ENCODE measurements around the gene ZNF521. TPM values are rescaled to one million over a fixed set of nuclear protein-coding genes. Genes with fewer than 3 reads are reported as not detected.

Gene ZNF521
- total and polyA plus RNA-seq, 2 of the 13 experiments (the other 11 are each of a cell fraction or from before 2014, with no cell fraction given) = 0.02 TPM; not detected in 1

GRCh38 chr18:25189391-25190185, 162.4 kb downstream of the ZNF521 start:
- no peaks in the 10 kb centered on the region for H3K36me3 ChIP-seq (replicated peaks in 1 of 2; ENCODE audit: control insufficient read depth in 1 of 2, insufficient read depth in 2 of 2, low read length in 2 of 2)
- no peaks in the 10 kb centered on the region for H3K4me1 ChIP-seq (ENCODE audit: insufficient read depth, low read length)
- no peak overlapping the region for H3K4me2 ChIP-seq (ENCODE audit: low read depth, low read length)
- no peak for FAIRE-seq
- CTCF ChIA-PET (ENCODE audit: low intra/inter-chr PET ratio, low total read pairs) = no interaction called here
- WGBS (ENCODE audit: low lambda C conversion rate) = 12% methylated on average over 7 of the region's 7 CpGs
- H3K9me3 ChIP-seq (ENCODE audit: low read length) = no peaks in the 10 kb centered on the region
- in situ Hi-C loops (cut with HindIII; ENCODE audit: extremely low pct_ligation_motif_present, low pct_unique_long_range_greater_than_20kb) (no loop called here), intact Hi-C loops (cut with micrococcal nuclease; ENCODE audit: unreplicated experiment) (no loop called here)
- POLR2A ChIA-PET = no interaction called here
- H3K27ac ChIP-seq (ENCODE audit: extremely low read length, insufficient read depth, low read length) = no peak overlapping the region
- no peak overlapping the region for H3K4me3 ChIP-seq (replicated peaks in 1 of 3; ENCODE audit: insufficient read depth in 1 of 3, low read depth in 2 of 3, low read length in 3 of 3)
- no peaks in the 10 kb centered on the region for H3K79me2 ChIP-seq (ENCODE audit: insufficient read depth, low read length)
- 0 out of 5 replicates have a peak, but pooled peaks cover 0 to 4% of the 10 kb centered on the region in 2 experiments for H3K27me3 ChIP-seq (ENCODE audit: control insufficient read depth in 1 of 2, insufficient read depth in 2 of 2, low read length in 2 of 2)
- TF ChIP-seq ZNF616 (CRISPR knock-in tag; IDR thresholded peaks at IDR 0.05; ENCODE audit: low read depth) (no peak), ZNF773 (CRISPR knock-in tag; IDR thresholded peaks at IDR 0.05; ENCODE audit: borderline replicate concordance) (no peak), THAP8 (CRISPR knock-in tag; IDR thresholded peaks at IDR 0.05; ENCODE audit: borderline replicate concordance) (no peak), ZNF34 (CRISPR knock-in tag; IDR thresholded peaks at IDR 0.05; ENCODE audit: borderline replicate concordance) (no peak)
- no peak for DNase-seq (ENCODE audit: low spot score)
- no peak overlapping the region for H2AFZ ChIP-seq (ENCODE audit: low read length)
- ATAC-seq = no peak
- H4K20me1 ChIP-seq (ENCODE audit: insufficient read depth, low read length) = no peaks in the 10 kb centered on the region
- H3K9ac ChIP-seq (ENCODE audit: insufficient read depth, low read depth, low read length) = no peak overlapping the region
- no TSS peak for BruUV-seq (replicated peaks)

GRCh38 chr18:25187521-25188192, 164.3 kb downstream of the ZNF521 start:
- Histone ChIP-seq H3K4me2 (ENCODE audit: low read depth, low read length) (no peak overlapping the region), H3K4me1 (ENCODE audit: insufficient read depth, low read length) (no peaks in the 10 kb centered on the region), H3K9ac (ENCODE audit: insufficient read depth, low read depth, low read length) (no peak overlapping the region), H3K79me2 (ENCODE audit: insufficient read depth, low read length) (no peaks in the 10 kb centered on the region), H3K9me3 (ENCODE audit: low read length) (no peaks in the 10 kb centered on the region), H3K27ac (ENCODE audit: extremely low read length, insufficient read depth, low read length) (no peak overlapping the region), H3K27me3 (ENCODE audit: control insufficient read depth in 1 of 2, insufficient read depth in 2 of 2, low read length in 2 of 2) (0 out of 5 replicates have a peak, but pooled peaks cover 0 to 4% of the 10 kb centered on the region in 2 experiments), H2AFZ (ENCODE audit: low read length) (no peak overlapping the region), H3K36me3 (replicated peaks in 1 of 2; ENCODE audit: control insufficient read depth in 1 of 2, insufficient read depth in 2 of 2, low read length in 2 of 2) (no peaks in the 10 kb centered on the region), H3K4me3 (replicated peaks in 1 of 3; ENCODE audit: insufficient read depth in 1 of 3, low read depth in 2 of 3, low read length in 3 of 3) (no peak overlapping the region), H4K20me1 (ENCODE audit: insufficient read depth, low read length) (no peaks in the 10 kb centered on the region)
- whole genome bisulfite sequencing (ENCODE audit: low lambda C conversion rate) = 4% methylated on average over 6 of the region's 7 CpGs
- DNase-seq (ENCODE audit: low spot score) (no peak), FAIRE-seq (no peak), ATAC-seq (no peak)
- no peak for TF ChIP-seq SP5 (CRISPR knock-in tag; IDR thresholded peaks at IDR 0.05; ENCODE audit: borderline replicate concordance, low read depth)
- no peak for TF ChIP-seq ZNF232 (CRISPR knock-in tag; IDR thresholded peaks at IDR 0.05; ENCODE audit: borderline replicate concordance)
- TF ChIP-seq SATB2 (CRISPR knock-in tag; IDR thresholded peaks at IDR 0.05) = no peak
- TF ChIP-seq RARA (CRISPR knock-in tag; IDR thresholded peaks at IDR 0.05) = no peak
- TF ChIP-seq RARG (CRISPR knock-in tag; IDR thresholded peaks at IDR 0.05; ENCODE audit: low read depth) = no peak
- TF ChIP-seq ZSCAN12 (CRISPR knock-in tag; IDR thresholded peaks at IDR 0.05) = no peak
- no peak for TF ChIP-seq IKZF4 (CRISPR knock-in tag; IDR thresholded peaks at IDR 0.05; ENCODE audit: borderline replicate concordance, low read depth, not compliant biosample characterization)
- TF ChIP-seq TBL1XR1 (IDR thresholded peaks at IDR 0.05; ENCODE audit: borderline replicate concordance, low read length, partially characterized antibody) = no peak
- TF ChIP-seq TCF7L2 (IDR thresholded peaks at IDR 0.05; ENCODE audit: low read depth, low read length) = no peak
- TF ChIP-seq FOSL1 (CRISPR knock-in tag; IDR thresholded peaks at IDR 0.05; ENCODE audit: borderline replicate concordance) = no peak
- no peak for TF ChIP-seq ZNF598 (CRISPR knock-in tag; IDR thresholded peaks at IDR 0.05; ENCODE audit: borderline replicate concordance)
- intact Hi-C loops (cut with micrococcal nuclease; ENCODE audit: unreplicated experiment) (no loop called here), in situ Hi-C loops (cut with HindIII; ENCODE audit: extremely low pct_ligation_motif_present, low pct_unique_long_range_greater_than_20kb) (no loop called here)
- BruUV-seq (replicated peaks) = no TSS peak
- POLR2A ChIA-PET = no interaction called here
- CTCF ChIA-PET (ENCODE audit: low intra/inter-chr PET ratio, low total read pairs) = no interaction called here
